Measurements from ENCODE around the gene SLC23A2.
"Not testable (repeated sequence)": the region's sequence is repeated elsewhere in the genome, so short reads cannot be mapped to it uniquely, and the experiment has no call there.

The SLC23A2 gene

DNA sequence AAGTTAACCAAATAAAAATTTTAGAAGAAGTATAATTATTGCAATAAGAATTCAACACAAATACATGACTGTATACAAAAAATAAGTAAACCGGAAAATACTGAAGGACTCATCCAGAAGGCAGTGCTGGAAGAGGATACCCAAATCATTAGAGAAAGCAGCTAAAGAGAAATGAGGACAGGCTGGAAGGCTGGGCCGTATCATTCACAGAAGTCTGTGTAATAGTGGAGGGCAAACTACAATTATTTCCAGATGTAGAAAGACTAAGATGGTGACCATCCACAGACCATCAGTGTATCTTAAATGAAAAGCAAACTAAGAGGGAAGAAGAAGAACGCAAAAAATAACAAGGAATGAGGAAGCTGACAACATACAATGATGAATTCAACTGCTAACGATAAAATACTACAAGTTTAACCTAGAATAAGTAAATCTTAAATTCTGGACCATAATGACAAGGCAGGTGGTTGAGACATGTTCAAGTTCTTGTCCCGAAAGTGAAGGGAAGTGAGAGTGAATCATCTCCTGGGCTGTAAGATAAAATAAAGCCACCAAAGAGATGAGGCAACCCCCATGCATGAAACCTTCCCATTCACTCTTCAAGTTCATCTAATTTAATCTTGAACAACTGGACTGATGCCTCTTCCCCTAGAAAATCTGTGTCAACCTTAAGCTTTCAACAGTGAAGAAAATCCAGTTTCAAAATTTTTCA is 71.5 kb downstream of the SLC23A2 start:
- no peak for DNase-seq

DNA sequence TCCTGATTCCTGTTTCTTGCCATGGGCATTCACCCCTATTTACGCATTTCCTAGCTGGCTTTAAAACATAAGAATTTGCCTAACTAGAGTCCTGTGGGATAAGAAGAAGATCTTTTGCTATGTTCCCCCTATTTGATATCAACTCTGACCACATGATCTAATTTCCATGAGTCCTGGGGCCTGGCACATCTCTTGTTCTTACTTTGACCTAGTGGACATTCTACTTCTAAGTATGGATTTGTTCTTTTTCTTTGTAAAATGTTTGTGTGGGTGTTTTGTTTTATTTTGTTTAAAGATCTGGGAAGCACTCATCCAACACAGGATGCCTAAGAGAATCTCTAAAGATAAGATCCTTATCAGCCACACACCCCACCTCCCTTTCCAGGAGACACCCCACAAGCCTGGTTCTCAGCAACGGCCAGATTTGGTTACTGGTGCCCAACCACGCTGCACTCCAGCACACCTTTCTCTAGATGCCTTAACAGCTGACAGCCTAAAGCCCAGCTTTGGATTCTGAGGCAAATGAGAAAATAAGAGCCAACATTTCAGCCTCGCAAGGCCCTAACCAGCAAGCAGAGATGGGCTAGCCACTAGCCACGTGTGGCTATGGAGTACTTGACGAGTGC is 74.7 kb downstream of the SLC23A2 start:
- DNase-seq, result no peak

GRCh38 chr20:4925842-4926530 is 75.3 kb downstream of the SLC23A2 start:
- no peak for DNase-seq

- no peak for DNase-seq
These were observed 76.9 kb downstream of the SLC23A2 start for GRCh38 chr20:4924446-4924845.

DNA sequence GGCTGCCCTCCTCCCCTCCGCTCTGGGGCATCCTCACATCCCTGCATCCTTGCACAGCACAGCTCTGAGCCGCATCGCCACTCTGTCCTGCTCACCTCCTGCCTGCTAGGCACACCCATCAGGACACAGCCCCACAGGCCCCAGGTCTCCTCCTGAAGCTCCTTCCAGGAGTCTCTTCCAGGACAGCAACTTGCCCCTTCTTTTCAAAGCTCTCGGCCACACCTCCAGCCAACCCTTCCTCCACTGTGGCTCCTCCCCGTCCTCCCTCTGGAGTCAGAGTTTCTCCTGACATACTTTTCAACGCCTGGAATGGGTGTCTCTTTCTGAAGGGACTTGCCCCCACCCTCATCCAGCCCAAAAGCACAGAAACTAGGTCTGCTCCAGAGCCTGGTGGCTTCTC is 77.3 kb downstream of the SLC23A2 start:
- DNase-seq, result no peak

DNA sequence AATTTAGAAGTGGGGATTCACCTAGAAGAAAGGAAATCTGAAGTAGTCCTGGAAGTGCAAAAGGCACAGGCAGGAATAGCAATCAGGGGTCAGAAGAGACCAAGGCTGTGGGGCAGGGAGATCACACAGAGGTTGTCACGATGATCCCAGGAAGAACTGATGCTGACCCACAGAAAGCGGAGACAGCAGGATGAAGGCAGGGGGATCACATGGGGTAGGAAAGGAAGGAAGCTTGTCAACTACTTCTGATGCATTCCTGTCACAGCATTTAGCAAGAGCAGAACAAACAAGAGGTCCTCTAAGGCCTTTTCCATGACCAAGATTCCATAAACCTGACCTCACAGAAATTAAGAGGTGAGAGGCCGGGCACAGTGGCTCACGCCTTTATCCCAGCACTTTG is 79.1 kb downstream of the SLC23A2 start:
- DNase-seq, result no peak

- not testable (repeated sequence) for DNase-seq
These were observed 80.0 kb downstream of the SLC23A2 start for GRCh38 chr20:4921271-4921670.

GRCh38 chr20:4920655-4921054 is 80.7 kb downstream of the SLC23A2 start:
- DNase-seq, result no peak

DNA sequence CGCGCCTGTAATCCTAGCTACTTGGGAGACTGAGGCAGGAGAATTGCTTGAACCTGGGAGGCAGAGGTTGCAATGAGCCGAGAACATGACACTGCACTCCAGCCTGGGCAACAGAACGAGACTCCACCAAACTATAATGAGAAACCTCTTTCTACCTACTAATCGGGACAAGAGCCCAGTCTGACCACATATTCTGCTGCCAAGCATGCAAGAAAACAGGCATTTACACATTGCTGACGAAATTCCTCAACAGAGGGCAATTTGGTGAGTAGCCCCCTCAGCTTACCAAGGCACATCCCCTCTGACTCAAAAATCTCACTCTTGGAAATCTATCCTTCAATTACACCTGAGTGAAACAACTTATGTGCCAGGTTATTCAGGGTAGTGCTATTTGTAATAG is 81.2 kb downstream of the SLC23A2 start:
- no peak for DNase-seq

DNA sequence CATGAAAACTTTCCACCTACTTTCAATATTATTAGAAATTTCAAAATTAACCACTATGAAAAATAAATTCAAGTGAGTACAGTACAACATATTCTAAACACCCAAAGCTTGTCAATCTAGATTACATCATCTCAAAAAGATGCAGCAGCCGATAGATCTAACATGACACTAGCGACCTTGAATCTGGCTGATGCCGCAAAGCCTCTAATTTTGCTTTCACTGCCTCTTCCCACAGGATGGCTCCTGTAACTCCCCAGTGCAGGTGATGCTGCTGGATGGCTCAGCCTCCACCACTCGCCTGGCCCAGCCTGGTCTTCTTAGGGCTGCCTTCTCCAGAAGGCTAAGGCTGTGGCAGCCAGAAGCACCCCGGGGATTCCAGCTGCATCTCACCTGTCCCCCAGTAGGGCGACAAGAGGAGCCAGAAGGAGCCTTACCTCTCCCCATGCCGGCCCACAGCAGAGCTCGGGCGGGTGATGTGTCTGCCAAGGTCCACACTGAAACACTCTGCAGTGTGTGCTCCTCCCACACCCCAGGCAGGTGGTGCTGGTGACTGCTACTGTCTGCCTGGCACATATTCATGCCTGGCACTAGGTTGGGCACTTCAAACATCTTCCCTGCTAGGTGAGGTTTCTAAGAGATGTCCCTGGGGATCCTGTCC is 82.1 kb downstream of the SLC23A2 start:
- DNase-seq, result no peak

- DNase-seq, result no peak
These were observed 82.8 kb downstream of the SLC23A2 start for GRCh38 chr20:4918473-4918872.

DNA sequence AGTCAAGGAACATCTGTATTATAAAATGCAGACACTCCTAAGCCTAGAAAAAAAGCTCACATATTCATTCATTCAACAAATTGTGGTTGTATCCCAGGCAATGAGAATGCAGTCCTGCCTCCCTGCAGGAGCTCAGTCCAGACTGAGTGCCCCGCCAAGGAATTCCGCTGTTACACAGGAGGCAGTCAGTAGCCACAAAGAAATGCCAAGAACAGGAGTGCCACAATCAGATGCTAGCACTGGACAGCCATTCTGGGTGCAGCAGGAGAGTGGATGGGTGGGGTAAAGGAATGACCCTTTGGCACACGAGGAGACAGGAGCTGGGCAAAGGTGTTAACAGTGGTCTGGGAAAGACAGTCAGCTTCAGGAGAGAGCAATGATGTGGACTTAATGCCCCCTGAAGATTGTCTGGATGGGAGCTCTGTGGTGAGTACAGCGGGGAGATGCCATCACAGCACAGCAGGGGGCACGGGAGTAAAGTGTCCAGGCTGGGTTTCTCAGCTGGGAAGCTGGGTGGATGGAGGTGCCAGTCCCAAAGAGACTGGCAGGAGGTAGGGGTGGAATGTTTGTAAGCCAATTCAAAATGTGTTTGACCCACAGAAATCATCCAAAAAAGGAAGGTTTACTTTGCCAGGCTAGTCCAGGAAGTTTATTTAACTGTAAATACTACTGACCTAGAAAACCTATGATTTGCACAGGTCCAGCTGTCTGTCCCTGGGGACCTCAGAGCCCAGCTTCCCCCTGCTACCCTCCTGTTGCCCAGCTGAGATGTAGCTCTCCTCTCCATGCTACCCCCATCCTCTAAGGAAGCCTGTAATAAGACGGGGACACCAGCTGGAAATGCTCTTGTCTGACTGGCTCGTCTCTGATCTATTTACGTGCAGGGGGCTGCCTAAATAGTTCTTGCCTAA is 84.1 kb downstream of the SLC23A2 start:
- no peak for DNase-seq

- DNase-seq, result no peak
These were observed 88.2 kb downstream of the SLC23A2 start for GRCh38 chr20:4913147-4913546.

GRCh38 chr20:4912380-4913142 is 88.7 kb downstream of the SLC23A2 start:
- no peak for DNase-seq

GRCh38 chr20:4910951-4911350 is 90.4 kb downstream of the SLC23A2 start:
- no peak for DNase-seq

- DNase-seq, result no peak
These were observed 95.7 kb downstream of the SLC23A2 start for GRCh38 chr20:4905613-4906012.

GRCh38 chr20:4905195-4905594 is 96.1 kb downstream of the SLC23A2 start:
- no peak for DNase-seq

- no peak for DNase-seq
These were observed 97.0 kb downstream of the SLC23A2 start for GRCh38 chr20:4904127-4904860.

DNA sequence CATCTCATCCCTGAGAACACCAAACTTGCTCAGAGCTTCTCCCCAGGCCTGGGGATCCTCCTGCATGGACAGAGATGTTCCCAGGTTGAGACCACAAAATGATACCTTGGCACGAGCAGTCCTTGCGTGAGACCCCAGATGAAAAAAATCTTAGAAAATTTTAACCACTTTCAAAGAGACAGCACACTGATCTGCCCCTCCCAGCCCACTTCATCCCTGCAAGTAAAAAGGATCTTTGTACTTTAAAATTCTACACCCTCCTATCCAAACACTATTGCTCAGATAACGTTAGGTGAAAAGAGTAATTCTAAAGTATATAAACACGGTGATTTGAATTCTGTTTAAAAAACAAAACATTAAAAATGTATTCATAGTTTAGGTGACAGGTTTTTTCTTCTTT is 98.5 kb downstream of the SLC23A2 start:
- DNase-seq, result no peak

- DNase-seq, result no peak
These were observed 100.1 kb downstream of the SLC23A2 start for GRCh38 chr20:4901031-4901818.
